AG04449 (cell line): ENCODE measurements around the gene SMG9.
A peak's percentile ranks its signal among the peaks of the same experiment; 100 is the strongest.
"Not testable (repeated sequence)": the region's sequence is repeated elsewhere in the genome, so short reads cannot be mapped to it uniquely, and the experiment has no call there.

Experiments used
- CTCF ChIA-PET: fragments of 350-600 bp; formaldehyde crosslinking; extraction: SDS; loops from one replicate; lab custom pipeline; 2021; ENCODE audit warnings: antibody characterized with exemption; lab: Yijun Ruan, JAX
- POLR2A ChIA-PET: fragments of 400-600, 350-600 bp; formaldehyde crosslinking; extraction: SDS; loops from one replicate; lab custom pipeline; 2020; ENCODE audit warnings: antibody characterized with exemption, inconsistent platforms; lab: Yijun Ruan, JAX
- DNase-seq: peaks from one replicate; pipeline ENCODE4 v3.0.0-alpha.2; 2010; ENCODE audit warnings: low read depth, low spot score
- H3K4me3 ChIP-seq: 2 replicates; pipeline ENCODE4 v1.5.1; 2011; ENCODE audit warnings: low read depth, mild to moderate bottlenecking, control low read depth, low read length
- CTCF ChIP-seq: IDR thresholded peaks from one replicate; pipeline ENCODE4 v1.5.1; 2011; ENCODE audit warnings: mild to moderate bottlenecking, moderate library complexity, low read length, control low read depth, inconsistent platforms; ENCODE audit not compliant: insufficient read depth; ENCODE audit errors: missing control alignments

Gene SMG9

GRCh38 chr19:43765109-43765876 is 10.5 kb upstream of the SMG9 start:
- POLR2A ChIA-PET: interaction anchor here (0.7 to 2.5 kb wide), 6 partner anchors 10 to 96 kb away, joined by 4 to 18 read pairs (median 4); partner anchors contain the start of genes PLAUR and SMG9

GRCh38 chr19:43764684-43765083 is 9.9 kb upstream of the SMG9 start:
- DNase-seq, H3K4me3 ChIP-seq: not testable (repeated sequence)
- ChIA-PET CTCF (interaction anchor here (1.4 to 16.5 kb wide), 8 partner anchors 9 to 95 kb away, joined by 4 to 203 read pairs (median 20); partner anchors contain the start of genes KCNN4, PLAUR and SMG9), POLR2A (interaction anchor here (0.7 to 2.5 kb wide), 6 partner anchors 10 to 95 kb away, joined by 4 to 18 read pairs (median 4); partner anchors contain the start of genes PLAUR and SMG9)

More at GRCh38 chr19:43765109-43765876, 10.5 kb upstream of the SMG9 start:
- TF ChIP-seq CTCF: no peak
- CTCF ChIA-PET: interaction anchor here (0.7 to 16.5 kb wide), 9 partner anchors 10 to 95 kb away, joined by 4 to 203 read pairs (median 17); partner anchors contain the start of genes KCNN4, PLAUR and SMG9
- no peak overlapping the region for H3K4me3 ChIP-seq
- DNase-seq: peak; percentile 87

- no peak for DNase-seq
- H3K4me3 ChIP-seq: no peak overlapping the region
- POLR2A ChIA-PET: interaction anchor here (0.6 to 1.4 kb wide), 5 partner anchors 9 to 96 kb away, joined by 3 to 6 read pairs (median 4); partner anchors contain the start of gene SMG9
- CTCF ChIA-PET: interaction anchor here (0.8 to 16.5 kb wide), 6 partner anchors 8 to 169 kb away, joined by 3 to 203 read pairs (median 16); partner anchors contain the start of gene SMG9
- no peak for TF ChIP-seq CTCF
Measured at GRCh38 chr19:43763473-43763939, 8.7 kb upstream of the SMG9 start.

- DNase-seq: no peak
- TF ChIP-seq CTCF: no peak
- ChIA-PET CTCF (interaction anchor here (0.9 to 16.5 kb wide), 6 partner anchors 10 to 168 kb away, joined by 3 to 203 read pairs (median 16); no protein-coding TSS in a partner anchor), POLR2A (interaction anchor here (0.9 to 1.4 kb wide), 2 partner anchors 8 to 94 kb away, joined by 3 to 4 read pairs; partner anchors contain the start of gene SMG9)
- H3K4me3 ChIP-seq: no peak overlapping the region
Measured at GRCh38 chr19:43762814-43763213, 8.1 kb upstream of the SMG9 start.

- no peak for DNase-seq
- ChIA-PET POLR2A (no interaction called here), CTCF (interaction anchor here (1.4 to 16.5 kb wide), 7 partner anchors 7 to 166 kb away, joined by 4 to 203 read pairs (median 8); partner anchors contain the start of gene KCNN4)
- no peak overlapping the region for H3K4me3 ChIP-seq
- no peak for TF ChIP-seq CTCF
Measured at GRCh38 chr19:43760941-43761340, 6.2 kb upstream of the SMG9 start.

- H3K4me3 ChIP-seq: no peak overlapping the region
- ChIA-PET CTCF (interaction anchor here (1.1 to 16.5 kb wide), 8 partner anchors 9 to 91 kb away, joined by 3 to 203 read pairs (median 6); partner anchors contain the start of gene KCNN4), POLR2A (interaction anchor here (1.0 kb wide), 1 partner anchor 91 kb away, joined by 3 read pairs; no protein-coding TSS in a partner anchor)
- TF ChIP-seq CTCF: peak; percentile 60
- DNase-seq: no peak
Measured at GRCh38 chr19:43759515-43759914, 4.8 kb upstream of the SMG9 start.
